Stimulated activated CD8-positive, alpha-beta memory T cell treated with anti-CD3 and anti-CD28 coated beads, Interleukin-4, amount 100 ng/mL, for 24 hours (primary cell): ENCODE results near the gene COL27A1.
"Not testable (repeated sequence)": the region's sequence is repeated elsewhere in the genome, so short reads cannot be mapped to it uniquely, and the experiment has no call there.

ENCODE experiments used
- DNase-seq: peaks from one replicate; pipeline ENCODE4 v3.0.0-alpha.2; 2020; ENCODE audit warnings: low read depth

The COL27A1 gene

GRCh38 chr9:114185570-114186490 is 30.5 kb downstream of the COL27A1 start:
- DNase-seq: no peak

- DNase-seq: no peak
Measured at GRCh38 chr9:114186605-114187289, 31.4 kb downstream of the COL27A1 start.

- no peak for DNase-seq
Measured at GRCh38 chr9:114187827-114188226, 32.5 kb downstream of the COL27A1 start.

GRCh38 chr9:114189823-114190562 is 34.7 kb downstream of the COL27A1 start:
- DNase-seq: no peak

GRCh38 chr9:114190563-114190905 is 35.2 kb downstream of the COL27A1 start:
- no peak for DNase-seq

GRCh38 chr9:114191402-114191801 is 36.1 kb downstream of the COL27A1 start:
- not testable (repeated sequence) for DNase-seq

- no peak for DNase-seq
Measured at GRCh38 chr9:114192539-114192938, 37.2 kb downstream of the COL27A1 start.

- DNase-seq: no peak
Measured at GRCh38 chr9:114193090-114193489, 37.8 kb downstream of the COL27A1 start.

- no peak for DNase-seq
Measured at GRCh38 chr9:114196117-114196516, 40.8 kb downstream of the COL27A1 start.

- DNase-seq: no peak
Measured at GRCh38 chr9:114196979-114197622, 41.8 kb downstream of the COL27A1 start.

GRCh38 chr9:114198249-114199040 is 43.1 kb downstream of the COL27A1 start:
- no peak for DNase-seq

- DNase-seq: no peak
Measured at GRCh38 chr9:114200721-114201300, 45.5 kb downstream of the COL27A1 start.

- no peak for DNase-seq
Measured at GRCh38 chr9:114202396-114202795, 47.1 kb downstream of the COL27A1 start.

- no peak for DNase-seq
Measured at GRCh38 chr9:114202849-114203248, 47.5 kb downstream of the COL27A1 start.

GRCh38 chr9:114203410-114204140 is 48.2 kb downstream of the COL27A1 start:
- DNase-seq: no peak

GRCh38 chr9:114204265-114204664 is 48.9 kb downstream of the COL27A1 start:
- DNase-seq: no peak

GRCh38 chr9:114205171-114206015 is 50.1 kb downstream of the COL27A1 start:
- no peak for DNase-seq

GRCh38 chr9:114206221-114206789 is 51.0 kb downstream of the COL27A1 start:
- DNase-seq: no peak
